ENCODE measurements around the gene ZPR1.

Gene ZPR1

DNA sequence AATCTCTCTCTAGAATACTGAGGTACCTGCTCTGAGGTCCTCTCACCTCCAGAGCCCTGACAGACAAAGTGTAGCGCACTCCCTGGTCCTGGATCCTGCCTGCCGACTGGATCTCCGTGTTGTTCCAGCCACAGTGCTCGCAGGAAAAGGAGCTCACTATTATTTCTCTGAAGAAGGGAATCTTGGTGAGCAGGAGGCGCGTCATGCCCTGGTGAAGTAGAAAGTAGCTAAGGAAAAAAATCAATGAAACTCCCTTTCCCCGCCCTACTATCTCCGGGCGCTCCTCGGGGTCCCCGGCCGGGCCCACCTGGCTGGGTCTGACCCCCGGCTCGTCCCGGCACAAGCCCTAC lies 412 bp downstream of the ZPR1 start:
- H3K4me3 ChIP-seq (replicated peaks in 1 of 2; ENCODE audit: low read depth in 2 of 2, low read length in 2 of 2) = peak overlapping the region; percentile 74 to 85
- TF ChIP-seq, protein P1, sequence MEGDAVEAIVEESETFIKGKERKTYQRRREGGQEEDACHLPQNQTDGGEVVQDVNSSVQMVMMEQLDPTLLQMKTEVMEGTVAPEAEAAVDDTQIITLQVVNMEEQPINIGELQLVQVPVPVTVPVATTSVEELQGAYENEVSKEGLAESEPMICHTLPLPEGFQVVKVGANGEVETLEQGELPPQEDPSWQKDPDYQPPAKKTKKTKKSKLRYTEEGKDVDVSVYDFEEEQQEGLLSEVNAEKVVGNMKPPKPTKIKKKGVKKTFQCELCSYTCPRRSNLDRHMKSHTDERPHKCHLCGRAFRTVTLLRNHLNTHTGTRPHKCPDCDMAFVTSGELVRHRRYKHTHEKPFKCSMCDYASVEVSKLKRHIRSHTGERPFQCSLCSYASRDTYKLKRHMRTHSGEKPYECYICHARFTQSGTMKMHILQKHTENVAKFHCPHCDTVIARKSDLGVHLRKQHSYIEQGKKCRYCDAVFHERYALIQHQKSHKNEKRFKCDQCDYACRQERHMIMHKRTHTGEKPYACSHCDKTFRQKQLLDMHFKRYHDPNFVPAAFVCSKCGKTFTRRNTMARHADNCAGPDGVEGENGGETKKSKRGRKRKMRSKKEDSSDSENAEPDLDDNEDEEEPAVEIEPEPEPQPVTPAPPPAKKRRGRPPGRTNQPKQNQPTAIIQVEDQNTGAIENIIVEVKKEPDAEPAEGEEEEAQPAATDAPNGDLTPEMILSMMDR (IDR thresholded peaks at IDR 0.05; ENCODE audit: low read depth, low read length) = no peak
- DNase-seq (ENCODE audit: low read depth in 2 of 2) = no peak

DNA sequence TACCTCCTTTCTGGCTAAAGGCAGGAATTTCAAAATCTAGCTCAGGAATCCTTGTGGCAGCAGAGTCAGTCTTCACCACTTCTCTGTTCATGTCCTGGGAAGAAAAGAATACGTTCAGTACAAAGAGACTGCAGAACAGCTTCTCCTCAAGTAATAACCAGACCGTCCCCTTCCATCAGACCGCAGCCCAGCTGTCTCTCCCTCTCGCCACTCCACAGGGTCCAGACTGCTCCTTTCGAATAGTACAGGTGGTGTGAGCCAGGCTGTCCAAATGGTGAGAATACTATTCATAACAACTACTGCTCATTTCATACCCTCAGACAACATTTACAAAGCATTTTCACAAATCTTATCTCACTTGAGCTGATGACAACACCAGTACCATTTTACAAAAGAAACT lies 857 bp downstream of the ZPR1 start:
- H3K4me3 ChIP-seq (replicated peaks in 1 of 2; ENCODE audit: low read depth in 2 of 2, low read length in 2 of 2) = peak overlapping the region; percentile 74 to 85
- no peak for DNase-seq (ENCODE audit: low read depth in 2 of 2)
- TF ChIP-seq, protein P1 (IDR thresholded peaks at IDR 0.05; ENCODE audit: low read depth, low read length) = no peak

DNA sequence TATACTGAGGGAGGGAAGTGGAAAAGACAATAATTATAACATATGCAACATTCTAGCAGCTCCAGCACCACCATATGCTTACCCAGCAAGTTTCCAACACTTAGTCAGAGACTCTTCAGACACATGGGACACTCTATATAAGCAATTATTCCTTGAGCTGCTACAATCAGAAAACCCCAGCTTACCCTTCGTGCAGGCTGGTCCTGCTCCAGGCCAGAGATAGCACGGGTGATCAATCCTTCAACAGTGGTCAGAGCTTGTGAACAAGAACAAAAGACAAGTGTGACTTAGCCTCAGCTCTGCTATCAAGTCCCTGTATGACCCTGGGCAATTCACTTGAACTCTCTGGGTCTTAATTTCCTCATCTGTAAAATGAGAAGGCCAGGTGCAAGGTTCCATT lies 1.5 kb downstream of the ZPR1 start:
- DNase-seq (ENCODE audit: low read depth in 2 of 2) = no peak

DNA sequence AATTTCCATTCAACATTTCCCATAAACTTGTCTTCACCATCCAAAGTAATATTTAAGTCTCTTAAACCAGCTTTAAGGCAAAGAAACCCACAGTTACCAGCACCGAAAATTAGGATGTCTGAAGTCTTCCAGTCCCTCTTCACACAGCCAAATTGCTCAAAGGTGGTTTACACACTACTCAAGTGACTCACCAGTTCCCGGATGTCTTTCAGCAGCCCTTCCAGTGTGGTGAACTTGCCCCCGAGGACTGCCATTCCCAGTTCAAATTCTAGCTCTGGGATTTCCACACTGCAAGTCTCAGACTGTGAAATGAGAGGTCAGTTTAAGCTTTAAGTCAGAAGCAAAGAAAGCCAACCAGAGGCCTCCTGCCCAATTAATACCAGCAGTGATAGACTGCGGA lies 5.1 kb downstream of the ZPR1 start:
- DNase-seq (ENCODE audit: low read depth in 2 of 2) = peak; percentile 69 to 73
- H3K4me3 ChIP-seq (replicated peaks in 1 of 2; ENCODE audit: low read depth in 2 of 2, low read length in 2 of 2) = no peak overlapping the region
- TF ChIP-seq, protein P1 (IDR thresholded peaks at IDR 0.05; ENCODE audit: low read depth, low read length) = no peak

More for the DNA sequence above, 1.5 kb downstream of the ZPR1 start:
- TF ChIP-seq, protein P1 (IDR thresholded peaks at IDR 0.05; ENCODE audit: low read depth, low read length) = no peak
- no peak overlapping the region for H3K4me3 ChIP-seq (replicated peaks in 1 of 2; ENCODE audit: low read depth in 2 of 2, low read length in 2 of 2)

DNA sequence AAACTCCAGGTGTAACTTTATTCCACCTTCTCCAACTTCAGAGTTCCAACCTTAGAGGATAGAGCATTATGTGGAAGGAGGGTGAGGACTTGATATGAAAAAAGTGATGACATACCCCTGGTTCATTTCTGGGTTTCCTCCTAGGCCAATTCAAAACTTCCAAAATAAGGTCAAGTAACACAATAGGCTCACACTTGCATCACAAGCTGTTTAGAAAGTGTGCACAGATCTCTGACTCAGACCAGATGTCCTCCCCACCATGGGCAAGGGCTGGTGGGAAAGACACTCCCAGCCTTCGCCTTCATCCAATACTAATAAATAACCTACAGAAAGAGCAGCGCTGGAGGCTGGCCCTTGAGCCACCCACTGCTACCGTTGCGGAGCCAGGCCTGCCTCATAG lies 9.3 kb downstream of the ZPR1 start:
- peak in 1 of 2 donors; percentile 33 for DNase-seq (ENCODE audit: low read depth in 2 of 2)

DNA sequence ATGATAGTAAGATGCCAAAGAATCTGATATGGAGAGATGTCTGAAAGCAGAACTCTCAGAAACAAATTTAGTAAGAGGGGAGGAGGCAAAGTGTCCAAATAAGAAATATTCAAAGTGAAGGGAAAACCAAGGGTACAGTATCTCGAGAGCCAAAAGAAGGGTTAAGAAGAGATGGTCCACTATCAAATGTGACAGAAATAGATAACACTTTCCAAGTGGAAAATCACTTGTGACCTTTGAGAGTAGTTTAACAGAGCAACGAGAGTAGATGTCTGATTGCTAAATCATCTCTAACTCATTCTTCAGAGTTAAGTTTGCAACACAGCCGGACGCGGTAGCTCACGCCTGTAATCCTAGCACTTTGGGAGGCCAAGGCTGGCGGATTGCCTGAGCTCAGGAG lies 10.8 kb downstream of the ZPR1 start:
- TF ChIP-seq, protein P1 (IDR thresholded peaks at IDR 0.05; ENCODE audit: low read depth, low read length) = no peak
- no peak for DNase-seq (ENCODE audit: low read depth in 2 of 2)
- H3K4me3 ChIP-seq (replicated peaks in 1 of 2; ENCODE audit: low read depth in 2 of 2, low read length in 2 of 2) = no peak overlapping the region

More for the DNA sequence above, 9.3 kb downstream of the ZPR1 start:
- TF ChIP-seq, protein P1 (IDR thresholded peaks at IDR 0.05; ENCODE audit: low read depth, low read length) = no peak
- H3K4me3 ChIP-seq (replicated peaks in 1 of 2; ENCODE audit: low read depth in 2 of 2, low read length in 2 of 2) = no peak overlapping the region

DNA sequence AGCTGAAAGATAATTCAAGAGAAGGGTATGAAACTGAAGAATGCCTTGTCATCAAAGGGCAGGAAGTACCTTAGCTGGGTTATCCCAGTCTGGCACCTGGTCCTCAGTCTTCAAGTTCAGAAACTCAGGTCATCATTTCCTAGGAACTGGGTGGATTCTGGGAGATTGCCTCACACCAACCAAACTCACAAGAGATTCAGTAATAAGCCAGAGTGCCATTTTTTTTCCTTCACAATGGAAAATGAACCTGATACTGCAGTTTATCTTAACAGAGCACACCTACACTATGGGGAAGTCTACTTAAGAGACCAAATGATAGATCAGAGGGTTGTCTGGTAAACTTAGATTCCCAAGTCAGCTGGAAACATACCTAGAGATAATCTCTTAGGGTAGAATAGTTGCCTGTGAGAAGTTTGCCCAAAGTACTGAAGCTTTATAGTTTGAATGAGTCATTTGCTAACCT lies 11.3 kb downstream of the ZPR1 start:
- no peak for DNase-seq (ENCODE audit: low read depth in 2 of 2)
- H3K4me3 ChIP-seq (replicated peaks in 1 of 2; ENCODE audit: low read depth in 2 of 2, low read length in 2 of 2) = no peak overlapping the region
- TF ChIP-seq, protein P1 (IDR thresholded peaks at IDR 0.05; ENCODE audit: low read depth, low read length) = no peak
